Fibroblast of skin of left biceps (primary cell): ENCODE data around the gene FCRLA.
"Not testable (repeated sequence)": the region's sequence is repeated elsewhere in the genome, so short reads cannot be mapped to it uniquely, and the experiment has no call there.

ENCODE experiments used
- DNase-seq, 2 experiments: peaks; one replicate each; pipeline ENCODE4 v3.0.0-alpha.2; 2013; ENCODE audit warnings: low read depth in 2 of 2

The FCRLA gene

DNA sequence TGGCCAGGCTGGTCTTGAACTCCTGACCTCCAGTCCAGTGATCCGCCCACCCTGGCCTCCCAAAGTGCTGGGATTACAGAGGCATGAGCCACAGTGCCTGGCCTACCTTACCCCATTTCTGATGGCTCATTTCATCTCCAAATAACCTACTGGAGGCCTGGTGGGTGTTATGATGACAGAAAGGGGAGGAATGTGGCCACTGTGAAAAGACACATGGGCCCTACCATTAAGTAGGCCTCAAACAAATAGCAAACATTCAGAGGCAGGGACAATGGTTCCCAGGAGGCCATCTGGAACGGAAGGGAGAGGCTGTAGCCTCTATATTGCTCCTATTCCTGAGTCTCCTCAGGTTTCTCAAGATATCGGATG is 932 bp upstream of the FCRLA start:
- peak in 1 of 2 experiments; percentile 33 for DNase-seq

- DNase-seq = no peak
These were observed 474 bp downstream of the FCRLA start for GRCh38 chr1:161707503-161707902.

- no peak for DNase-seq
These were observed 2.3 kb downstream of the FCRLA start for GRCh38 chr1:161709373-161709772.

GRCh38 chr1:161710560-161710959 is 3.5 kb downstream of the FCRLA start:
- DNase-seq = no peak

- no peak for DNase-seq
These were observed 11.7 kb downstream of the FCRLA start for GRCh38 chr1:161718559-161719324.

- no peak for DNase-seq
These were observed 12.2 kb downstream of the FCRLA start for GRCh38 chr1:161719325-161719611.

DNA sequence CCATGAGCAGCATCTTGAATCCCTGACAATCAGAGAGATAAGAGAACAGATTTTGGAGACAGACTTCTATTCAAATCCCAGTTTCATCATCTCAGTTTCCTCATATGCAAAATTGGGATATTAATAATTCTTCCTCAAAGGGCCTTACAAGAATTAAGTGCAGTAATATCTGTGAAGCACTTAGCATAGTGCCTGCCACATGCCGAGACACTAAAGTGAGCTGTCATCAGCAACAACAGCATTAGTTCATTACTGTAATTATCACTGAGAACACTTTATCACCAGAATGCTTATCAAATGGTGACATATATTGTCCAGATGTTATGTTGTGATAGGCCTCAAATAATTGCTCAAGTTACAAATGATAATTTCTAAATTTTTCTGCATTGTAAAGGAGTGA is 13.4 kb downstream of the FCRLA start:
- DNase-seq = no peak

DNA sequence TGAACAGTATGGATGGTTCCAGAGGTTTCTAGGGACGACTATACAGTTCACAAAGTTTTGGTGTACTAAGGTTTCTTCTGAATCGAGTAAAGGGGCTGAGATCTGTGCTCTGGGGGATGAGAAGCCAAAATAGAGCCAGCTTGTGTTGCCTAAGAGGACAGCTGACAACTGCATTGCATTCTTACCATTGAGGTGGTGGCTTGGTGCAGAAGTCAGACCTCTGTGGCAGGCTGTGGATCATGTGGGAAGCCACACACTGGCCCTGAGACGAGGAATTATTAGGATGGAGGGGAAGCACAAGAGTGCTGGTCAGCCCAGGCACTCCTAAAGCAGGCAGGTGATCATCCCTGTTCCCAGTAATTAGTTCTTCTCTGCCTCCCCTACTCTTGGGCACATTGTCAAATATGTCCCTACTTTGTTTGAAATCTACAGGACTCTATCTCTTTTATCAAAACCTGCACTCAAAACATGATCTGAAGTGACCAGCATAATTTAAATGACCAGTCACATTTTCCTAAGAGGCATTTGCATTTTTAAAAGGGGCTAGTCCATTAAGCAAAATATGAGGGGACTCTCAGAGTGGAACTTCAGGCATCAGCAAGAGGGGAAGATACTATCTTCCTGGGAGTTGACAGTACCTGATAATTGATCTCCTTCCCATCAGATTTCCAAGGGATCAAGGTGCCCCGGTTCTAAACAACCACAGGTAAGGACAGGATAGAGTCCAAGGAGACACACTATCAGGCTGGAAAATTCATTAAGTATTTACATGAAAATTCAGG is 14.1 kb downstream of the FCRLA start, which contains the start of gene FCRLB:
FCRLB (plus strand) TSS at position 589 of the 782 bp plus-strand sequence. CDS start 1,129 bp downstream, outside the sequence.
- DNase-seq = no peak

DNA sequence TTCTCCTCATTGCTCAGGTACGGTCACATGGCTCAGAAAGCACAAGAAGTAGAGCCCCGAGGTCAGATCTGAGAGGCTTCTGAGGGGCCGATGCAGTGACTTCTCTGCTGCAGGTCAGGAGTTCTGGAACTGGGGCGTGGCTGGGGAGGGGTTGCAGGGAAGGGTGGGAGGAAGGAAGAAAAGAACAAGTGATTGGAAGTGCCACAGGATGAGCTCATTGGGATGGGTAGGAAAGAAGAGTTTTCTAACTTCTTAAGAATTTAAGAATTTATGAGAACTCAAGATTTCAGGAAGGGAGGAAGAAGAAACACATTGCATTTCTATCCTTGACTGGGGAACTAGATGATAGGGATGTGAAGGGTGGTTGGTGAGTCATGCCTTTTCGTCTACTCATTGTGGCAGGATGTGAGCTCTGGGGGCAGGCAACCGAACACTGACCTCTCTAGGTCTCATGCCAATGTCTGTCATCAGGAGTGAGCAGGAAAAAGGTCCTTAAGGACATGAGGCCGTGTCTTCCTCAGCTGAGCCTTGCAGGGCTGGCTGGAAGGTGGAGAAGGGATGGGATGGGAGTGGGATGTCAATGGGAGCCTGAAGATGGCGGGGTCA is 14.8 kb downstream of the FCRLA start:
- no peak for DNase-seq

DNA sequence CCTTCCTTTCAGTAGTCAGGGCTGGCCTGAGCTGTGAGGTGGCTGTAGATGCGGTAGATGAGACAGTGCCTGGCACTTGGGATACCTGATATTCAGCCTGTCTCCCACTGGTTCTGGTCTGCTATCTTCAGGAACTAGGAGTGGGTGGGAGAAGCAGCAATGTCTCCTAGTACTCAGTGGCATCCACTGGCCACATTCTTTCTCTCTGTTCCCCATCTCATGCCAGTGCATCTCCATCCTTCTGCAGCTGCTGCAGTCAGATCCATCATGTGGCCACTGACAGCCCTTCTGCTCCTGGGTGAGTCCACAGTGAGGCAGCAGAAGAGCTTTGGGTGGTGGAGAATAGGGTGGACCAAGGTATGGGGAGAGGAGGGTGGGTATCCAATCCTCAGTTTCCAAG is 15.4 kb downstream of the FCRLA start:
- no peak for DNase-seq

- DNase-seq = no peak
These were observed 16.6 kb downstream of the FCRLA start for GRCh38 chr1:161723459-161724141.

GRCh38 chr1:161725258-161725907 is 18.4 kb downstream of the FCRLA start:
- DNase-seq = not testable (repeated sequence)

DNA sequence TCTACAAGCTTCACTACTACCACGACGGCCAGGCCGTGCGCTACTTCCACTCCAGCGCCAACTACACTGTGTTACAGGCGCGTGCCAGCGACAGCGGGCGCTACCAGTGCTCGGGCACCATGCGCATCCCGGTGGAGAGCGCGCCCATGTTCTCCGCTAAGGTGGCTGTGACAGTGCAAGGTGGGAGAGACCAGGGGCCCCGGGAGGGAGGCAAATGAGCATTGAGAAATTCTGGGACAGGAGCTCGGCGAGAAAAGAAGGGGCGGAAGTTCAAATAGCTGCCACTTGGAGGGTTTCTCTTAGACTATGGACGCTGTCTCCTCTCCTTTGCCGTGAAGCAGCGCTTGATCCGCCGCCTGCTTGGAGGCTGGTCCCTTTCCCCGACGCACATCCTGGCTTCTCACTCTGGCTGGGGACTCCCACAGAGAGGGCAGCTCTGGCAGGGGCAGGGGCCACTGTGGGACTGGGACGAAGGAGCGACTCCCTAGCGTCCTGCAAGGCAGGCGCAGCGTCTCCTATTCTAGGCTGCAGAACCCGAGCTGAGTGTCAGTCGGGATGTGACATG is 19.0 kb downstream of the FCRLA start:
- DNase-seq = no peak

DNA sequence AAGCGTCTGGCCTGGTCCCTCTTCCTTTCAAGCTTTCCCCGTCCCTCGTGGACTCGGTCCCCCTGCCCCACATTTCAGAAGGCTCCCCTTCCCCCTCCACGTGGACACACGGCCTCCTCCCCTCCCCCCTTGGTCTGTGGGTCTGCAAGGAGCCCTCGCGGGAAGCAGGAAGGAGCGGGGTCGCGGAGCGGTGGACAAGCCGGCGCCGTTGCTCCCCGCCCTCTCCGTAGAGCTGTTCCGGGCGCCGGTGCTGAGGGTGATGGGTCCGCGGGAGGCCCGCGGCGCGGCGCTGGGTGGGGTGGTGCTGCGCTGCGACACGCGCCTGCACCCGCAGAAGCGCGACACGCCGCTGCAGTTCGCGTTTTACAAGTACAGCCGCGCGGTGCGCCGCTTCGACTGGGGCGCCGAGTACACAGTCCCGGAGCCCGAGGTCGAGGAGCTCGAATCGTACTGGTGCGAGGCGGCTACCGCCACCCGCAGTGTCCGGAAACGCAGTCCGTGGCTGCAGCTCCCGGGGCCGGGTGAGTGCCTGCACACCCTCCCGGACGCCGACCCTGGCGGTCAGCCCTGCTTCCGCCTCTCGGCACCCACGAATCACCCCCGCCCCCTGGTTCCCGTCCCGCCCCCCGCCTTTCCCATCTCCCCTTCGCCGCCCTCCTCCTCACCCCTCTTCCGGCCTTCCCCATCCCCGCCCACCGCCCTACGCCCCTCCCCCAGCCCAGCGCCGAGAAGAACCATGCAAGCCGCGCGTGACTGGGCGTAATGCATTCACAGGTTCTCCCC is 19.6 kb downstream of the FCRLA start:
- DNase-seq = peak in 1 of 2 experiments; percentile 60

GRCh38 chr1:161727256-161727924 is 20.4 kb downstream of the FCRLA start:
- DNase-seq = peak in 1 of 2 experiments; percentile 64

GRCh38 chr1:161728376-161729226 is 21.6 kb downstream of the FCRLA start:
- no peak for DNase-seq

- no peak for DNase-seq
These were observed 23.1 kb downstream of the FCRLA start for GRCh38 chr1:161730050-161730564.

GRCh38 chr1:161731241-161731640 is 24.2 kb downstream of the FCRLA start:
- DNase-seq = no peak
